GM18873 (cell line): ENCODE data around the gene GRID2.
A peak's percentile ranks its signal among the peaks of the same experiment; 100 is the strongest.
"Not testable (repeated sequence)": the region's sequence is repeated elsewhere in the genome, so short reads cannot be mapped to it uniquely, and the experiment has no call there.

ENCODE experiments used
- ATAC-seq: cut with Tn5 transposase; IDR thresholded peaks from one replicate; pipeline ENCODE4 v1.9.1; 2021; ENCODE audit warnings: mild to moderate bottlenecking, moderate library complexity, moderate number of reproducible peaks; ENCODE audit not compliant: unreplicated experiment, low FRiP score

The GRID2 gene

GRCh38 chr4:93263166-93263565 lies 959.4 kb downstream of the GRID2 start:
- ATAC-seq: no peak

GRCh38 chr4:93267747-93268146 lies 964.0 kb downstream of the GRID2 start:
- ATAC-seq: no peak

GRCh38 chr4:93285346-93285745 lies 981.6 kb downstream of the GRID2 start:
- ATAC-seq: no peak

- no peak for ATAC-seq
These were observed 985.5 kb downstream of the GRID2 start for GRCh38 chr4:93289241-93289640.

- no peak for ATAC-seq
These were observed 986.1 kb downstream of the GRID2 start for GRCh38 chr4:93289831-93290230.

GRCh38 chr4:93299118-93299517 lies 995.4 kb downstream of the GRID2 start:
- ATAC-seq: no peak

GRCh38 chr4:93300780-93301555 lies 997.2 kb downstream of the GRID2 start:
- not testable (repeated sequence) for ATAC-seq

GRCh38 chr4:93302310-93302709 lies 998.5 kb downstream of the GRID2 start:
- ATAC-seq: no peak

- ATAC-seq: no peak
These were observed 999.7 kb downstream of the GRID2 start for GRCh38 chr4:93303440-93303839.

- ATAC-seq: no peak
These were observed 1008.5 kb downstream of the GRID2 start for GRCh38 chr4:93312299-93312698.

GRCh38 chr4:93313197-93313596 lies 1009.4 kb downstream of the GRID2 start:
- ATAC-seq: no peak

GRCh38 chr4:93317057-93317456 lies 1013.3 kb downstream of the GRID2 start:
- ATAC-seq: no peak

- ATAC-seq: no peak
These were observed 1013.8 kb downstream of the GRID2 start for GRCh38 chr4:93317561-93317960.

GRCh38 chr4:93319041-93319440 lies 1015.3 kb downstream of the GRID2 start:
- ATAC-seq: no peak

- no peak for ATAC-seq
These were observed 1016.6 kb downstream of the GRID2 start for GRCh38 chr4:93320356-93320755.

GRCh38 chr4:93327346-93327745 lies 1023.6 kb downstream of the GRID2 start:
- ATAC-seq: no peak

GRCh38 chr4:93334003-93334402 lies 1030.2 kb downstream of the GRID2 start:
- ATAC-seq: peak; percentile 80

GRCh38 chr4:93337196-93337595 lies 1033.4 kb downstream of the GRID2 start:
- no peak for ATAC-seq

GRCh38 chr4:93342738-93343137 lies 1039.0 kb downstream of the GRID2 start:
- no peak for ATAC-seq

- no peak for ATAC-seq
These were observed 1043.1 kb downstream of the GRID2 start for GRCh38 chr4:93346840-93347239.

GRCh38 chr4:93348896-93349295 lies 1045.1 kb downstream of the GRID2 start:
- ATAC-seq: no peak

GRCh38 chr4:93351846-93352245 lies 1048.1 kb downstream of the GRID2 start:
- no peak for ATAC-seq

- no peak for ATAC-seq
These were observed 1051.6 kb downstream of the GRID2 start for GRCh38 chr4:93355411-93355810.
